G401.6 (cell line): ENCODE data around the gene AKAP17A.
"Not testable (repeated sequence)": the region's sequence is repeated elsewhere in the genome, so short reads cannot be mapped to it uniquely, and the experiment has no call there.

Source experiments
- FAIRE-seq: peaks from 2 replicates; lab custom pipeline; 2012; peaks lifted over from hg19 to GRCh38; lab: Jason Lieb, UNC

Gene AKAP17A

DNA sequence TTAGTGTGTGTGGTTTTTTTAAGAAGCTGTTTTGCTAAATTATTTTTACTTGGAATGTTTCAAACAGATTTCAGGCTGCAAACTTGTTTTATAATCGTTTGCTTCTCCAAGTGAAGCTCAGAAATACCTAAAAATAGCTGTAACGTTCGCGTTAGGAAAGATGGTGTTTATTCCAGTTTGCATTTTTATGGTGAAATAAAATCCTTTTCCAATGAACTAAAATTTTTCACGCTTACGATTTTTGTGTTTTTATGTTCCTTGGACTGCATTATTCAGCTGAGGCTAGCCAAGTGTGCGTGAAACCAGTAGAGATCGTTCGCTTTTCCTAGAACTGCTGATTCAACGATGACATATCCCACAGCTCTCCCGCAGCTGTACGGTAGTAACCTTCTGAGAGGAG, 10.9 kb downstream of the AKAP17A start:
- no peak for FAIRE-seq

DNA sequence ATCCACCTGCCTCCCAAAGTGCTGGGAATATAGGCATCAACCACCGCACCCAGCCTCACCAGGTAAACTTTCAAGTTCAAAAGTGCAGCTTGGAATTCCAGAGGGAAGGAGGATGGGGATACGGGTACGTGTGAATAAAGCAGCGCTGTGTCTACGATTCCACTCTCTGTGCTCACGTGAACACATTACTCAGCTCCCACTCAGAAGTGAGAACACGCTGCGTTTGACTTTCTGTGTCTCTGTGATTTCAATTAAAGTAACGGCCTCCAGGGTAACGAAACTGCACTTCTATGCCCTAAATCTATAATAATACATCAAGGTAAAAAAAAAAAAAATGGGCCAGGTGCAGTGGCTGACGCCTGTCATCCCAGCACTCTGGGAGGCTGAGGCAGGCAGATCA, 15.1 kb downstream of the AKAP17A start:
- FAIRE-seq = no peak

DNA sequence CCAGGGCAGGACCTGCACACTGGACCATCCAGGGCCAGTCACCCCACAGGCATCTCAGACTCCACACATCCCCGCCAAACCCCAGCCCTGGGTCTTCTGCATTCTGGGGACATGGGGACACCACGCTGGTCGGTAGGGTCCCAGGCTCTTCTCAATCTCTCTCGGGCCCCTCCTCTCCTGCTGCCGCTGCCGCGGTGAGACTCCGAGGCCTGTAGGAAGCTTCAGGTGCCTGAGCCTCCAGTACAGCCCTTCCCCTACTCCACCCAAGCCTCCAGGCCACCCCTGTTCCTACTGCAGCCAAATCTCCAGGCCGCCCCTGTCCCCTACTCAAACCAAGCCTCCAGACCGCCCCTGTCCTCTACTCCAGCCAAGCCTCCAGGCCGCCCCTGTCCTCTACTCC, 17.9 kb downstream of the AKAP17A start:
- FAIRE-seq = no peak

DNA sequence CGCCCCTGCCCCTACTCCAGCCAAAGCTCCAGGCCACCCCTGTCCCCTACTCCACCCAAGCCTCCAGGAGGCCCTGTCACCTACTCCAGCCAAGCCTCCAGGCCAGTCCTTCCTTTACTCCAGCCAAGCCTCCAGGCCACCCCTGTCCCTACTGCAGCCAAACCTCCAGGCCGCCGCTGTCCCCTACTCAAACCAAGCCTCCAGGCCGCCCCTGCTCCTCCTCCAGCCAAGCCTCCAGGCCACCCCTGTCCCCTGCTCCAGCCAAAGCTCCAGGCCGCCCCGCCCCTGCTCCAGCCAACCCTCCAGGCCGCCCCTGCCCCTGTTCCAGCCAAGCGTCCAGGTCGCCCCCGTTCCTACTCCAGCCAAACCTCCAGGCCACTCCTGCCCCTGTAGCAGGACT, 18.4 kb downstream of the AKAP17A start:
- FAIRE-seq = no peak

DNA sequence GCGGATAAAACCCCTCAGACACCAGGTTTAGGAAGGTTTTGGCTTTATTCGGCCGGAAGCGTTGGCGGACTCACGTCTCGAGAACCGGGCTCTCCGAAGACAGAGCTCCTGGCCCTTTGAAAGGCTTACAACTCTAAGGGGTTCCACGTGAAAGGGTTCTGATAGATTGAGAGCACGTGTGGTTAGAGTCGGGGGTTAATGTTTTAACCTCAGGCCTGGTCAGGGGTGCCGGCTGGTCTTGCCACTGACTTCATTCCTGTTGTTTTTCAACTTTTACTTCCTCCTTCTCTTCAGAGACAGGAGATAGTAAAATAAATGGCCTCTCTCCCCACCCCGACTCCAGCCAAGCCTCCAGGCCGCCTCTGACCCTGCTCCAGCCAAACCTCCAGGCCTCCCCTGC, 18.8 kb downstream of the AKAP17A start:
- FAIRE-seq = no peak

DNA sequence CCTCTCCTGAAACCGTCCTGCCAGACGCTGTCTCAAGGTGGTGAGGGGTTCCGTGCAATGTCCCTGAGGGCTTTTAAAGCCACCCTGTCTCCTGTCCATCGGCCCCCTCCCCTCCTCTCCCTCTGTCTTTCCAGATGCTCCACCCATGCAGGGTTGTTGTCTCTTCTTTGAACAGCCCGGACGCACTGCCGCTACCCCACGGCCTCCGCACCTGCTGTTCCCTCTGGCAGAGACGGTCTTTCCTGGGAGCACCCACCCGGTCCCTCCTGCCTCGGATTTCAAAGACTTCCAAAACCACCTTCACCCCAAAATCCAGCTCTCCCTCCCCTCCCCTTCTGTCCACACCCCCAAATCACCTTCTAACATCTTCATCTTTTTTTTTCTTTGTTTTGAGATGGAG, 19.3 kb downstream of the AKAP17A start:
- no peak for FAIRE-seq

DNA sequence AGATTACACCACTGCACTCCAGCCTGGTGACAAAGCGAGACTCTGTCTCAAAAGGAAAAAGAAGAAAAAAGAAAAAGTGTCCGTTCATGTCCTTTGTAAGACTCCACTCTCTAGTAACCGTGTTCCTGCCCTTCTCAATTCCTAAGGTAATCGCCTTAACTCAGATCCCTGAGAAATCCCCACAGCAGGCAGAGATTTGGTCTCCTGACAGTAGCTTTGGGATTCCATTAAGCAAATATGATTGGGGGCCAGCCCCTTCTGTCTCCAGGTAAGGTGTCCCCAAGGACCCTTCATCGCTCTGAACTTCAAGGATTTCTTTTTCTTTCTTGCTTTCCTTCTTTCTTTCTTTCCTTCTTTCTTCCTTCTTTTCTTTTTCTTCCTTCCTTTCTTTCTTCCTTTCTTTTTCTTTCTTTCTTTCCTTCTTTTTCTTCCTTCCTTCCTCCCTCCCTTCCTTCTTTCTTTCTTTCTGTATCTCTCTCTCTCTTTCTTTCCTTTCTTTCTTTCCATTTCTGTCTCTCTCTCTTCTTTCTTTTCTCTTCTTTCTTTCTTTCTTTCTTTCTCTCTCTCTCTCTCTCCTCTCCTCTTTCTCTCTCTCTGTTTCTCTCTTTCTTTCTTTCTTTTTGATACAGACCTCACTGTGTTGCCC, 21.4 kb downstream of the AKAP17A start:
- no peak for FAIRE-seq

DNA sequence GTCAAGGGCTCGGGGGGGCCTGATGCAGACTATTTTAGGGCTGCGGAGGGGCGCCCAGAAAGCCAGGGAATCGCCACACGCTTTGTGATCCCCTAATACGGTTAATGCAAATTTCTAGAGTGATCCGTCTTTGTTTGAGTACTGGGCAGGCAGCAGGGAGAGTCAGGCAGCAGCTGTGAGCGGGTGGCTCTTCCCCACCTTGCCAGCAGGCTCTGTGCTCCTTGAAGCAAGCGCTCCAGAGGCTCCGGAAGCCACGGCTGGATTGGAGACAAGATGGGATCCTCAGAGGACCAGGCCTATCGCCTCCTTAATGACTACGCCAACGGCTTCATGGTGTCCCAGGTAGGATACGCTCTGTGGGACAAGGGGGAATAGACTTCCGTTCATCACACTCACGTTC, 23.5 kb downstream of the AKAP17A start, which contains the start of gene ASMT:
Gene ASMT, plus strand, starts transcription at position 133 of the 400 bp plus-strand sequence. Its CDS starts 141 bp downstream, at position 274.
- no peak for FAIRE-seq

DNA sequence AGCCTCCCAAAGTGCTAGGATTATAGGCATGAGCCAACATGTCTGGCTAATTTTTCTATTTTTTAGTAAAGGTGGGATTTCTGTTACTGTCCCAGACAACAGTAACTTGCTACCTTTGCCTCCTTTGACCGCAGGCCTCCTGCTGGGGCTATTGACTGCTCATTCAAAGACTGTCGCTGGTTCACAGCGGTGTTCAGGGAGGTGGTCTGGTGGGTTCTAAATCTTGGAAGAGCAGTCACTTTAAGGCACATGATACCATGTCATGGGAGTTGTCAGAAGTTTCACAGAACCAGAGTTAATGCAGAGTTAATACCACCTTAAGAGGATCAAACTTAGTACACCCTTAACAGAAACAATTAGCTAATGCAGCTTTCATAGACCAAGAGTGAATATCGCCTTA, 27.3 kb downstream of the AKAP17A start:
- no peak for FAIRE-seq

DNA sequence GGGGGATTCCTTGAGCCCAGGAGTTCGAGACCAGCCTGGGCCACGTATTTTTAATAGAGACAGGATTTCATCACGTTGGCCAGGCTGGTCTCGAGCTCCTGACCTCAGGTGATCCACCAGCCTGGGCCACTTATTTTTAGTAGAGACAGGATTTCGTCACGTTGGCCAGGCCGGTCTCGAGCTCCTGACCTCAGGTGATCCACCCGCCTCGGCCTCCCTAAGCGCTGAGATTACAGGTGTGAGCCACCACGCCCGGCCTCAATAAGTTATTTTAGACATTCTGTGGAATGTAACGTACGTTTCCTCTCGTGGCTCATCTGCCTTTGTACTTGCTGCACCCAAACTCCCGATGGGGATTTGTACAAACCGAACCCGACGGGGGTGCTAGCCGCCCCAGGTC, 32.3 kb downstream of the AKAP17A start:
- no peak for FAIRE-seq

DNA sequence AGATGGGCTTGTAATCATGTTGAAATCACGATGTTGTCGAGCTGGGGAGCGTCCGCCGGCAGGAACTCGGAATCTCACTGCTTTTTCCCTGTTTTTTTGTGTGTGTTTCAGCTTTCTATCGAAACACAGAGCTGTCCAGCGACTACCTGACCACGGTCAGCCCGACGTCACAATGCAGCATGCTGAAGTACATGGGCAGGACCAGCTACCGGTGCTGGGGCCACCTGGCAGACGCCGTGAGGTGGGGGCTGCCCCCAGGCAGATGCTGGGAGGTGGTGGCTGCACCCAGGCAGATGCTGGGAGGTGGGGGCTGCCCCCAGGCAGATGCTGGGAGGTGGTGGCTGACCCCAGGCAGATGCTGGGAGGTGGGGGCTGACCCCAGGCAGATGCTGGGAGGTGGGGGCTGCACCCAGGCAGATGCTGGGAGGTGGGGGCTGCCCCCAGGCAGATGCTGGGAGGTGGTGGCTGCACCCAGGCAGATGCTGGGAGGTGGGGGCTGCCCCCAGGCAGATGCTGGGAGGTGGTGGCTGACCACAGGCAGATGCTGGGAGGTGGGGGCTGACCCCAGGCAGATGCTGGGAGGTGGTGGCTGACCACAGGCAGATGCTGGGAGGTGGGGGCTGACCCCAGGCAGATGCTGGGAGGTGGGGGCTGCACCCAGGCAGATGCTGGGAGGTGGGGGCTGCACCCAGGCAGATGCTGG, 32.9 kb downstream of the AKAP17A start:
- not testable (repeated sequence) for FAIRE-seq

DNA sequence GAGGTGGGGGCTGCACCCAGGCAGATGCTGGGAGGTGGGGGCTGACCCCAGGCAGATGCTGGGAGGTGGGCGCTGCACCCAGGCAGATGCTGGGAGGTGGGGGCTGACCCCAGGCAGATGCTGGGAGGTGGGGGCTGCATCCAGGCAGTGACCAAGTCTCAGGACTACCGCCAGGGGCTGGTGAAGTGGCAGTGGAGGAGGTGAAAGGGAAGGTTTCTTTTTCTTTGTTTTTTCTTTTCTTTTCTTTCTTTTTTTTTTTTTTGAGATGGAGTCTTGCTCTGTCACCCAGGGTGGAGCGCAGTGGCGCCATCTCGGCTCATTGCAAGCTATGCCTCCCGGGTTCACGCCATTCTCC, 33.4 kb downstream of the AKAP17A start:
- FAIRE-seq = not testable (repeated sequence)

DNA sequence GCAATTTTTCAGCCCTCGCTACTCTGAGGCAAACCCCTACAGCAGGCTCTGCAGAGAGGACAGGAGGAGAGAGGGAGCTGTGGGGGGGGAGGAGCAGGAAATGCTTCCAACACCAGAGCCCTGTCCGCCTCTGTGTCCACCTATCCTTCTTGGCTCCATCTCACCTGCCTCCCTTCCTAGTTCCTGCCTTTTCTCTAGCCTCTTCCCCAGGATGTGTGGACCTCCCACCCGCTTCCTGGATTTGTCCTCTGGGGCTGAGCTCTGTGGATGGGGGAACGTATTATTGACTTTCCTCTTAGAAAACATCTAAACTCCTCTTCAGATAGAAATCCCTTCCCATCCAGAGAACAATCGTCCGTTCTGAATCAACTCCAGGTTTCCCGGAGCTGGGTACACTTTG, 37.8 kb downstream of the AKAP17A start:
- no peak for FAIRE-seq

DNA sequence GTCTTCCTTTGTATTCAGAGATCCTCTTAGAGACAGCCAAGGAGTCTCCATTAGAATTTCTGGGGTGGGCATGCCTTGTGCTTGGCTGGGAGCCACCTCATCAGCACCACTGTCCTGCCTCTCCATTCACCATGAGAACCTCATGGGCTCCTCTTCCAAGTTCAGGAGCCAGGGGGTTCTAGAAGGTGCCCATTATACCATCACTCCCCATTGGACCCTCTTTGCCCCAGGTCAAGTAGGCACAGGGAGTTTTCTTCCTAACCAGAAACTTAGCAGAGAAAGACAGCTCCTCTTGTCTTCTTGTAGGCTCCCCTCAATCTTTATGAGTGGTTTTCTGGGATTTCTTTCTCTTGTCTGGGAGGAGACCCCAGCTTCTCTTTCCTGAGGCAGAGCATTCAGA, 54.6 kb downstream of the AKAP17A start:
- FAIRE-seq = no peak

DNA sequence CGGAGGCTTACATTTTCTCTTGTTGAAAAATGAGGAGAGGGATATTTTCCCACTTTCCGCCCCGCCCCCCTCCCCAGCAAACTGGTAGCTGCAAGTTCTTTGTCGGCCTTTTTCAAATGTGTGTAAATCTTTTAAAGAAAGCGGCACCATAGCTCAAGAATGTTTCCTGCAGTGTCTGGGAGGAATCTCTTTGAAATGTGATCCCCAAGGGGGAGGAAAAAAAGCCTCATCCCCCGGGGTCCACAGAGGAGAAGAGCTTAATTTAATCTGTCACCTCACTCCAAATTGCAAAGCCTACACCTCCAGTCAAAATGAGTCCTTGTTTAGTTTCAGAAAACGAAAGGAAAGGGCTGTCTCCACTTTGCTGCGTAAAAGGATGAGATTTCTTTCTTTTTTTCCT, 58.2 kb downstream of the AKAP17A start:
- FAIRE-seq = no peak
